ENCODE results near the gene DSG2.

DNA sequence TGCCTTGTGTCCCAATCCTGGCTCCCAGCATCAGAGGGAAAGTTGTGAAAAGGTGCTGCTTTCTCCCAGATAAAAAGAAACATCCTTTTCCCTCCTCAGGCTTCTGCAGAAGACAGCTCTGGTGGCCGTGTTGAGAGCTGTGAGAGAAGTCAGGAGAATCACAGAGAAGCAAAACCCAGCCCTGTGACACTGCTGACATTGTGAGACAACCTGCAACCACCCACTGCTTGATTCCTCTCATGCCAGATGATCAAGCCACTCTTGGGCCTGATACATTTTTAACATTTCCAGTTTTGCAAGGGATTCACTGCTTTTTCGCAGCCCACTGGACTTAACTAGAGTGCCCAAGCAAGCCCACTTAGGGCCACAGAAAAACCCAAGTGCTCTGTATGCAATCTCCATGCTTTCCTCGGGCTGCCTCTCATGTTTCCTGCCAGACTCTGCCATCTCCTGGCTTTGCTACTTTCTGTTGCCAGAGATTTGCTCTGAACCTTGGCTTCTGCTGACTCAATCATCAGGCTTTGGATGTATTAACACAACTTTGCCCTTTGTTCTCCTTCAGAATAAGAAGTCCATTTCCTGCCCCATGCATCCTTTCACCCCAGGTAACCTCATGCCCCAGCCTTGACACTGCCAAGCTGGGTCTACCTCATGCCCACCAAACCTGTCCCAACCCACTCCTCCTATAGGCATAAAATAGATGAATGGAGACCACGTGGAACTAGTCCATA, 68.8 kb downstream of the DSG2 start:
- TF ChIP-seq, protein P1, sequence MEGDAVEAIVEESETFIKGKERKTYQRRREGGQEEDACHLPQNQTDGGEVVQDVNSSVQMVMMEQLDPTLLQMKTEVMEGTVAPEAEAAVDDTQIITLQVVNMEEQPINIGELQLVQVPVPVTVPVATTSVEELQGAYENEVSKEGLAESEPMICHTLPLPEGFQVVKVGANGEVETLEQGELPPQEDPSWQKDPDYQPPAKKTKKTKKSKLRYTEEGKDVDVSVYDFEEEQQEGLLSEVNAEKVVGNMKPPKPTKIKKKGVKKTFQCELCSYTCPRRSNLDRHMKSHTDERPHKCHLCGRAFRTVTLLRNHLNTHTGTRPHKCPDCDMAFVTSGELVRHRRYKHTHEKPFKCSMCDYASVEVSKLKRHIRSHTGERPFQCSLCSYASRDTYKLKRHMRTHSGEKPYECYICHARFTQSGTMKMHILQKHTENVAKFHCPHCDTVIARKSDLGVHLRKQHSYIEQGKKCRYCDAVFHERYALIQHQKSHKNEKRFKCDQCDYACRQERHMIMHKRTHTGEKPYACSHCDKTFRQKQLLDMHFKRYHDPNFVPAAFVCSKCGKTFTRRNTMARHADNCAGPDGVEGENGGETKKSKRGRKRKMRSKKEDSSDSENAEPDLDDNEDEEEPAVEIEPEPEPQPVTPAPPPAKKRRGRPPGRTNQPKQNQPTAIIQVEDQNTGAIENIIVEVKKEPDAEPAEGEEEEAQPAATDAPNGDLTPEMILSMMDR (IDR thresholded peaks at IDR 0.05): no peak
- no peak for TF ChIP-seq POLR2A (IDR thresholded peaks at IDR 0.05)
